Measurements from ENCODE around the gene LIMCH1.

Gene LIMCH1

GRCh38 chr4:41517747-41518146 lies 20.2 kb upstream of the LIMCH1 start:
- Mint-ChIP-seq H3K9me3 (ENCODE audit: low read depth) (no peaks in the 10 kb centered on the region), H3K4me3 (no peak overlapping the region), H3K4me1 (ENCODE audit: low read depth) (no peaks in the 10 kb centered on the region), H3K27ac (no peak overlapping the region), H3K27me3 (peaks cover 2% of the 10 kb centered on the region), H3K36me3 (no peaks in the 10 kb centered on the region)

- Mint-ChIP-seq H3K9me3 (ENCODE audit: low read depth) (no peaks in the 10 kb centered on the region), H3K4me1 (ENCODE audit: low read depth) (no peaks in the 10 kb centered on the region), H3K36me3 (no peaks in the 10 kb centered on the region), H3K27me3 (peaks cover 2% of the 10 kb centered on the region), H3K4me3 (no peak overlapping the region), H3K27ac (no peak overlapping the region)
These were observed 13.5 kb upstream of the LIMCH1 start for GRCh38 chr4:41524425-41524824.

GRCh38 chr4:41525129-41525528 lies 12.8 kb upstream of the LIMCH1 start:
- H3K9me3 Mint-ChIP-seq (ENCODE audit: low read depth) = no peaks in the 10 kb centered on the region
- H3K4me1 Mint-ChIP-seq (ENCODE audit: low read depth) = no peaks in the 10 kb centered on the region
- no peaks in the 10 kb centered on the region for H3K36me3 Mint-ChIP-seq
- H3K27ac Mint-ChIP-seq = no peak overlapping the region
- no peak overlapping the region for H3K4me3 Mint-ChIP-seq
- H3K27me3 Mint-ChIP-seq = peaks cover under 1% of the 10 kb centered on the region

GRCh38 chr4:41526628-41527027 lies 11.3 kb upstream of the LIMCH1 start:
- Mint-ChIP-seq H3K4me1 (ENCODE audit: low read depth) (no peaks in the 10 kb centered on the region), H3K36me3 (no peaks in the 10 kb centered on the region), H3K4me3 (no peak overlapping the region), H3K27ac (no peak overlapping the region), H3K9me3 (ENCODE audit: low read depth) (no peaks in the 10 kb centered on the region), H3K27me3 (no peaks in the 10 kb centered on the region)

GRCh38 chr4:41528512-41529205 lies 9.3 kb upstream of the LIMCH1 start:
- H3K4me3 Mint-ChIP-seq = no peak overlapping the region
- no peaks in the 10 kb centered on the region for H3K9me3 Mint-ChIP-seq (ENCODE audit: low read depth)
- no peaks in the 10 kb centered on the region for H3K36me3 Mint-ChIP-seq
- no peaks in the 10 kb centered on the region for H3K4me1 Mint-ChIP-seq (ENCODE audit: low read depth)
- peaks cover 2% of the 10 kb centered on the region for H3K27me3 Mint-ChIP-seq
- H3K27ac Mint-ChIP-seq = no peak overlapping the region

GRCh38 chr4:41530741-41531140 lies 7.2 kb upstream of the LIMCH1 start:
- Mint-ChIP-seq H3K4me3 (no peak overlapping the region), H3K27me3 (peaks cover 2% of the 10 kb centered on the region), H3K9me3 (ENCODE audit: low read depth) (no peaks in the 10 kb centered on the region), H3K27ac (no peak overlapping the region), H3K36me3 (no peaks in the 10 kb centered on the region), H3K4me1 (ENCODE audit: low read depth) (no peaks in the 10 kb centered on the region)

- H3K4me3 Mint-ChIP-seq = no peak overlapping the region
- H3K4me1 Mint-ChIP-seq (ENCODE audit: low read depth) = no peaks in the 10 kb centered on the region
- H3K9me3 Mint-ChIP-seq (ENCODE audit: low read depth) = no peaks in the 10 kb centered on the region
- no peaks in the 10 kb centered on the region for H3K36me3 Mint-ChIP-seq
- no peak overlapping the region for H3K27ac Mint-ChIP-seq
- peaks cover 2% of the 10 kb centered on the region for H3K27me3 Mint-ChIP-seq
These were observed 5.6 kb upstream of the LIMCH1 start for GRCh38 chr4:41532336-41532735.

- H3K27ac Mint-ChIP-seq = no peak overlapping the region
- no peaks in the 10 kb centered on the region for H3K9me3 Mint-ChIP-seq (ENCODE audit: low read depth)
- H3K27me3 Mint-ChIP-seq = peaks cover 2% of the 10 kb centered on the region
- H3K4me3 Mint-ChIP-seq = no peak overlapping the region
- H3K4me1 Mint-ChIP-seq (ENCODE audit: low read depth) = no peaks in the 10 kb centered on the region
- H3K36me3 Mint-ChIP-seq = no peaks in the 10 kb centered on the region
These were observed 5.1 kb upstream of the LIMCH1 start for GRCh38 chr4:41532882-41533281.

- no peak overlapping the region for H3K27ac Mint-ChIP-seq
- H3K27me3 Mint-ChIP-seq = peaks cover 2% of the 10 kb centered on the region
- H3K9me3 Mint-ChIP-seq (ENCODE audit: low read depth) = no peaks in the 10 kb centered on the region
- H3K36me3 Mint-ChIP-seq = no peaks in the 10 kb centered on the region
- H3K4me1 Mint-ChIP-seq (ENCODE audit: low read depth) = no peaks in the 10 kb centered on the region
- H3K4me3 Mint-ChIP-seq = no peak overlapping the region
These were observed 4.3 kb upstream of the LIMCH1 start for GRCh38 chr4:41533680-41534079.

GRCh38 chr4:41534404-41534803 lies 3.6 kb upstream of the LIMCH1 start:
- H3K27ac Mint-ChIP-seq = no peak overlapping the region
- H3K36me3 Mint-ChIP-seq = no peaks in the 10 kb centered on the region
- H3K4me1 Mint-ChIP-seq (ENCODE audit: low read depth) = no peaks in the 10 kb centered on the region
- H3K27me3 Mint-ChIP-seq = peaks cover 2% of the 10 kb centered on the region
- H3K9me3 Mint-ChIP-seq (ENCODE audit: low read depth) = no peaks in the 10 kb centered on the region
- no peak overlapping the region for H3K4me3 Mint-ChIP-seq

- H3K9me3 Mint-ChIP-seq (ENCODE audit: low read depth) = no peaks in the 10 kb centered on the region
- no peak overlapping the region for H3K4me3 Mint-ChIP-seq
- H3K27me3 Mint-ChIP-seq = peaks cover 2% of the 10 kb centered on the region
- H3K4me1 Mint-ChIP-seq (ENCODE audit: low read depth) = no peaks in the 10 kb centered on the region
- H3K36me3 Mint-ChIP-seq = no peaks in the 10 kb centered on the region
- H3K27ac Mint-ChIP-seq = no peak overlapping the region
These were observed 2.0 kb upstream of the LIMCH1 start for GRCh38 chr4:41535911-41536371.

- H3K27me3 Mint-ChIP-seq = peaks cover 2% of the 10 kb centered on the region
- no peaks in the 10 kb centered on the region for H3K4me1 Mint-ChIP-seq (ENCODE audit: low read depth)
- H3K27ac Mint-ChIP-seq = no peak overlapping the region
- H3K4me3 Mint-ChIP-seq = no peak overlapping the region
- H3K36me3 Mint-ChIP-seq = no peaks in the 10 kb centered on the region
- H3K9me3 Mint-ChIP-seq (ENCODE audit: low read depth) = no peaks in the 10 kb centered on the region
These were observed 566 bp upstream of the LIMCH1 start for GRCh38 chr4:41537292-41537890.

- Mint-ChIP-seq H3K4me3 (no peak overlapping the region), H3K36me3 (no peaks in the 10 kb centered on the region), H3K27me3 (no peaks in the 10 kb centered on the region), H3K4me1 (ENCODE audit: low read depth) (no peaks in the 10 kb centered on the region), H3K27ac (no peak overlapping the region), H3K9me3 (ENCODE audit: low read depth) (no peaks in the 10 kb centered on the region)
These were observed 1.0 kb downstream of the LIMCH1 start for GRCh38 chr4:41538887-41539498.

- Mint-ChIP-seq H3K27me3 (no peaks in the 10 kb centered on the region), H3K4me1 (ENCODE audit: low read depth) (no peaks in the 10 kb centered on the region), H3K36me3 (no peaks in the 10 kb centered on the region), H3K9me3 (ENCODE audit: low read depth) (no peaks in the 10 kb centered on the region), H3K4me3 (no peak overlapping the region), H3K27ac (no peak overlapping the region)
These were observed 1.8 kb downstream of the LIMCH1 start for GRCh38 chr4:41539711-41540110.

GRCh38 chr4:41540687-41541086 lies 2.7 kb downstream of the LIMCH1 start:
- Mint-ChIP-seq H3K27me3 (no peaks in the 10 kb centered on the region), H3K36me3 (no peaks in the 10 kb centered on the region), H3K9me3 (ENCODE audit: low read depth) (no peaks in the 10 kb centered on the region), H3K4me1 (ENCODE audit: low read depth) (no peaks in the 10 kb centered on the region), H3K27ac (no peak overlapping the region), H3K4me3 (no peak overlapping the region)

Data from activated naive CD8-positive, alpha-beta T cell (primary cell).